Testis (tissue), 3 donors: Measurements from ENCODE around the gene SHROOM1. TPM values are rescaled to one million over a fixed set of nuclear protein-coding genes. Genes with fewer than 3 reads are reported as not detected.
A peak's percentile ranks its signal among the peaks of the same experiment; 100 is the strongest.

Experiments used
- DNase-seq: peaks from one replicate; pipeline ENCODE4 v3.0.0-alpha.2; 2019
- H3K27ac ChIP-seq, 2 donors: fragments of 200-600 bp; sonication (generic); one replicate each; pipeline ENCODE4 v1.5.1; 2019
- H3K27me3 ChIP-seq: fragments of 200-600 bp; sonication (generic); one replicate; pipeline ENCODE4 v1.5.1; 2019
- H3K36me3 ChIP-seq: fragments of 200-600 bp; sonication (generic); one replicate; pipeline ENCODE4 v1.5.1; 2017; ENCODE audit warnings: low read depth; ENCODE audit errors: missing control alignments
- H3K4me1 ChIP-seq: fragments of 200-600 bp; sonication (generic); one replicate; pipeline ENCODE4 v1.5.1; 2019
- H3K4me3 ChIP-seq, 2 donors: fragments of 200-600 bp; sonication (generic); one replicate each; pipeline ENCODE4 v1.5.1; 2017 to 2019
- H3K9me3 ChIP-seq: fragments of 200-600 bp; sonication (generic); one replicate; pipeline ENCODE4 v1.5.1; 2017
- CTCF ChIP-seq, 3 experiments: fragments of 450-650 bp in 2 of 3; fragments of 200-600 bp in 1 of 3; sonication (generic) in 1 of 3; IDR thresholded peaks; one replicate each; pipeline ENCODE4 v1.5.1; 2016 to 2019; ENCODE audit warnings: antibody characterized with exemption in 3 of 3, mild to moderate bottlenecking in 2 of 3, moderate library complexity in 1 of 3
- POLR2A ChIP-seq: fragments of 450-650 bp; IDR thresholded peaks from one replicate; pipeline ENCODE4 v1.6.1; 2017; ENCODE audit warnings: antibody characterized with exemption, mild to moderate bottlenecking, moderate library complexity
- WGBS, 2 donors: methylation state at CpG; one replicate each; pipeline ENCODE4 v1.1.5; 2018; 5-methylcytosine and 5-hydroxymethylcytosine counted together
- intact Hi-C: fragments of 100-400 bp; cut with DNase I; formaldehyde crosslinking; loops from one replicate; pipeline ENCODE4 v1.15.1; 2023; ENCODE audit warnings: low total_unique reads
- polyA plus RNA-seq: library from polyadenylated mRNA; stranded (reverse); fragments of 350-450 nt; fragmentation: Illumina TruSeq; extraction: RNeasy Lipid Tissue Mini Kit (QIAGEN cat#74804); gene quantifications from one replicate; pipeline ENCODE4 v1.2.3, GENCODE V29; 2014; ENCODE audit warnings: low read depth, low replicate concordance; ENCODE audit not compliant: insufficient read depth
- total RNA-seq, 2 donors: library from RNA; depleted of rRNA; stranded (reverse); fragments of >200 nt; gene quantifications; one replicate each; pipeline ENCODE4 v1.2.3, GENCODE V29; 2016

The SHROOM1 gene
- total and polyA plus RNA-seq, 3 donors from 2014 or later: 2.1 to 9.6 (median 9.0) TPM

DNA sequence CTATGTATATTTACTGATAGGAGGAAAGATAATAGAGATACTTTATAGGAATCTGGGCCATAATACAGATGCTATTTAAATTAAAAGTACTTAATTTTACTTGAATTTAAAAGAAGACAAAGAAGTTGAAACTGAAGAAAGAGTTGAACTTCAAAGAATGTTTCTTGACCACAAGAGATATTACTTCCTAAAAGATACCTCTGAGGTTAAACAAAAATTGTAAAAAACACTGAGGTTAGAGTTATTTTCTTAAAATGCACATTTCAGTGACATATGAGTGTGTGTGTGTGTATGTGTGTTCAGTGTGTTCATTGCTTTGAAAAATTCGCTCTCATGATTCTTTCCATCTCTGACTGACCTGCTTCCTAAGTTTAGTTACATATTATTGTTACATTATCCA, 49.9 kb downstream of the SHROOM1 start:
- WGBS, 2 donors: 97 to 100% methylated on average over 1 of the region's 1 CpG
- H3K27me3 ChIP-seq: no peaks in the 10 kb centered on the region
- TF ChIP-seq CTCF (IDR thresholded peaks at IDR 0.05) (no peak), POLR2A (no peak)
- H3K4me3 ChIP-seq: no peak overlapping the region
- H3K9me3 ChIP-seq: no peaks in the 10 kb centered on the region
- intact Hi-C loops: no loop called here
- no peak for DNase-seq
- H3K36me3 ChIP-seq: no peaks in the 10 kb centered on the region
- H3K4me1 ChIP-seq: peaks cover 13% of the 10 kb centered on the region
- no peak overlapping the region for H3K27ac ChIP-seq

DNA sequence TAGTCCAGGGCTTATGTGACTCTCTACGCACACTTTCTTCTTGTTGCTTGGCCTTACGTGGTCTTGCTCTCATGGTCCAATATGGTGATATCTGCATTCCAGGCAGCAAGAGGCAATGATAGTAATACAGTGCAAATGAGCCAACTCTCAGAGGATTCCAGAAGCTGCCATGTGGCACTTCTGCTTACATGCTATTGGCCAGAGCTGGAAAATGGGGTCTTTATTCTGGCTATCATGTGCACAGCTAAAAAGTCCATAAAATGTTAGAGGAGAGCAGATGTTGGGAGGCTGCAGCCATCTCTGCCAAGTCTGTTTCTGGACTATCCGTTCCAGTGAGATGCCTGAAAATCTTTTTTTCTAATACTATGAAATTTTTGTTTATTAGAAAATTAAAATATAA, 50.5 kb downstream of the SHROOM1 start:
- no peak overlapping the region for H3K27ac ChIP-seq
- H3K36me3 ChIP-seq: no peaks in the 10 kb centered on the region
- intact Hi-C loops: no loop called here
- WGBS, 2 donors: 91 to 95% methylated on average over 3 of the region's 3 CpGs
- H3K4me3 ChIP-seq: no peak overlapping the region
- H3K9me3 ChIP-seq: no peaks in the 10 kb centered on the region
- no peak for DNase-seq
- no peaks in the 10 kb centered on the region for H3K27me3 ChIP-seq
- no peak for TF ChIP-seq CTCF (IDR thresholded peaks at IDR 0.05)
- no peak for TF ChIP-seq POLR2A
- H3K4me1 ChIP-seq: peaks cover 13% of the 10 kb centered on the region

DNA sequence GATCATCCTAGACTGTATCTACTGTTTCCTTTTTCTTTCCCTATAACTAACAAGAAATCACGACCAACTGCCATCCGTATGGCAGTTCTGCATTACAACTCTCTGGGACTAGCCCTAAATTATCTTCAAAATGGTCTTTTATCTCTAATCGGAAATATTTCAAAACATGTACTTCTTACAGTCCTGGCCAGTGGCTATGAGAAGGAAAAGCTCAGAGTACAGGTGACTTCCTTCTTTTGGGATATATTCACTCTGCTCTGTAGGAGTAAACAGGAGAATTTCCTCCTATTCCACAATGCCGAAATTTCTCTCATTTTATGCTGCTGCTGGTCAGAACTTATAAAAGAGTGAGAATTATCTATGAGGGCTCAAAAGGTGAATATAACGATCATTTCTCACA, 51.6 kb downstream of the SHROOM1 start:
- no peaks in the 10 kb centered on the region for H3K9me3 ChIP-seq
- H3K36me3 ChIP-seq: no peaks in the 10 kb centered on the region
- peaks cover 13% of the 10 kb centered on the region for H3K4me1 ChIP-seq
- no peak for DNase-seq
- TF ChIP-seq POLR2A: no peak
- no peak for TF ChIP-seq CTCF (IDR thresholded peaks at IDR 0.05)
- intact Hi-C loops: no loop called here
- WGBS, 2 donors: 81% methylated on average over 5 of the region's 5 CpGs
- no peak overlapping the region for H3K4me3 ChIP-seq
- H3K27ac ChIP-seq: no peak overlapping the region
- H3K27me3 ChIP-seq: no peaks in the 10 kb centered on the region

DNA sequence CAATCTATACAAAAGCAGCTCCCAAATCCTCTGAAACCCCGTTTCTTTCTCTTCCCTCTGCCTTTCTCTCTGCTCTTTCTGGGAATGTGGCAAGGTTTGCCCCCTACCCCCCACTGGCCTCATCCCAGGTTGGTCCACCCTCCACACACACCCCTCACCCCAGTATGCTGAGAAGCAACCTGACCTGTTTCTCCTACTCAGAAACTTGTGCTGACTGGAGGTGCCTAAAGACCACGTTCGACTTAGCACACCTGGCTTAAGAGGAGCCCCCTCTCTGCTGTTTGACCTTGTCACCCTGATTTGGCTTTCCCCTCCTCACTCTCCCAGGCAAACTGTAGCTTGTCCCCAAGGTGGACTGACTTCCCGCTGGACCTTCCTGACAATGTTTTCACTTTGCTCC, 52.3 kb downstream of the SHROOM1 start:
- H3K9me3 ChIP-seq: no peaks in the 10 kb centered on the region
- H3K4me1 ChIP-seq: peaks cover 13% of the 10 kb centered on the region
- DNase-seq: no peak
- H3K27me3 ChIP-seq: no peaks in the 10 kb centered on the region
- no peaks in the 10 kb centered on the region for H3K36me3 ChIP-seq
- intact Hi-C loops: no loop called here
- no peak overlapping the region for H3K27ac ChIP-seq
- WGBS, 2 donors: 49 to 61% methylated on average over 4 of the region's 4 CpGs
- peak overlapping the region; percentile 75 to 82 for H3K4me3 ChIP-seq
- TF ChIP-seq POLR2A: no peak
- TF ChIP-seq CTCF (IDR thresholded peaks at IDR 0.05): no peak

GRCh38 chr5:132777209-132778069, 53.0 kb downstream of the SHROOM1 start, which contains the start of gene SEPTIN8:
Gene SEPTIN8, minus strand, starts transcription at chr5:132777239. Its CDS starts 102 bp downstream, at chr5:132777137.
- no peaks in the 10 kb centered on the region for H3K9me3 ChIP-seq
- H3K4me1 ChIP-seq: peaks cover 13% of the 10 kb centered on the region
- H3K27me3 ChIP-seq: no peaks in the 10 kb centered on the region
- H3K27ac ChIP-seq: peak within 1 kb of the TSS; percentile 24 to 71
- DNase-seq: peak; percentile 44
- TF ChIP-seq CTCF (IDR thresholded peaks at IDR 0.05) (no peak), POLR2A (no peak)
- H3K4me3 ChIP-seq: peak within 1 kb of the TSS; percentile 75 to 82
- no peaks in the 10 kb centered on the region for H3K36me3 ChIP-seq
- intact Hi-C loops: no loop called here
- 1 to 4% methylated on average over 23 to 76 of the region's 82 CpGs for WGBS, 2 donors
